C4-2B (cell line): ENCODE data around the gene RNF225.
"Not testable (repeated sequence)": the region's sequence is repeated elsewhere in the genome, so short reads cannot be mapped to it uniquely, and the experiment has no call there.

Experiments used
- CTCF ChIP-seq: fragments of 450-650 bp; conservative IDR thresholded peaks from 2 replicates; pipeline ENCODE4 v1.5.1; 2017; ENCODE audit warnings: mild to moderate bottlenecking
- ZFX ChIP-seq: fragments of 450-650 bp; IDR thresholded peaks from 2 replicates; pipeline ENCODE4 v1.6.1; 2017

- not testable (repeated sequence) for TF ChIP-seq CTCF, ZFX
These were observed 47.4 kb upstream of the RNF225 start for GRCh38 chr19:58348080-58348479.
